Measurements from ENCODE around the gene ARHGEF7. TPM values are rescaled to one million over a fixed set of nuclear protein-coding genes. Genes with fewer than 3 reads are reported as not detected.

Gene ARHGEF7
- total and polyA plus RNA-seq, 2 experiments from 2014 or later, result 30.1 to 46.8 TPM

GRCh38 chr13:111158136-111158805, 43.2 kb downstream of the ARHGEF7 start:
- no peak overlapping the region for H3K4me2 ChIP-seq
- H3K27ac ChIP-seq, result no peak overlapping the region
- no peaks in the 10 kb centered on the region for H3K27me3 ChIP-seq
- H3K4me3 ChIP-seq, result no peak overlapping the region
- H3K9me2 ChIP-seq (replicated peaks; ENCODE audit: insufficient read depth), result no peaks in the 10 kb centered on the region
- H3K79me2 ChIP-seq, result peaks cover 94% of the 10 kb centered on the region
- TF ChIP-seq EZH2 (IDR thresholded peaks at IDR 0.05; ENCODE audit: borderline replicate concordance) (no peak), EZH2phosphoT487 (IDR thresholded peaks at IDR 0.05; ENCODE audit: low read depth, severe bottlenecking, unreplicated experiment) (no peak), CTCF (IDR thresholded peaks at IDR 0.05; ENCODE audit: poor library complexity) (no peak)
- H3K36me3 ChIP-seq (replicated peaks; ENCODE audit: insufficient read depth, low read depth), result no peaks in the 10 kb centered on the region
- H2AFZ ChIP-seq, result no peak overlapping the region
- H3K4me1 ChIP-seq (ENCODE audit: insufficient read depth), result peaks cover 13% of the 10 kb centered on the region
- peaks cover 47% of the 10 kb centered on the region for H4K20me1 ChIP-seq (ENCODE audit: insufficient read depth, poor library complexity, severe bottlenecking)
- H3K9me3 ChIP-seq (ENCODE audit: low read depth), result no peaks in the 10 kb centered on the region
- no peak for DNase-seq (ENCODE audit: low spot score)

GRCh38 chr13:111159362-111160320, 44.5 kb downstream of the ARHGEF7 start:
- no peak for DNase-seq (ENCODE audit: low spot score)

GRCh38 chr13:111160648-111161047, 45.5 kb downstream of the ARHGEF7 start:
- no peaks in the 10 kb centered on the region for H3K27me3 ChIP-seq
- H3K36me3 ChIP-seq (replicated peaks; ENCODE audit: insufficient read depth, low read depth), result no peaks in the 10 kb centered on the region
- H3K4me3 ChIP-seq, result no peak overlapping the region
- H3K4me2 ChIP-seq, result no peak overlapping the region
- peaks cover 5% of the 10 kb centered on the region for H3K4me1 ChIP-seq (ENCODE audit: insufficient read depth)
- no peak for DNase-seq (ENCODE audit: low spot score)
- peaks cover 99% of the 10 kb centered on the region for H3K79me2 ChIP-seq
- peaks cover 65% of the 10 kb centered on the region for H4K20me1 ChIP-seq (ENCODE audit: insufficient read depth, poor library complexity, severe bottlenecking)
- H3K9me2 ChIP-seq (replicated peaks; ENCODE audit: insufficient read depth), result no peaks in the 10 kb centered on the region
- no peaks in the 10 kb centered on the region for H3K9me3 ChIP-seq (ENCODE audit: low read depth)
- H2AFZ ChIP-seq, result no peak overlapping the region
- WGBS (ENCODE audit: low lambda C conversion rate, missing lambda C conversion rate), result 100% methylated on average over 3 of the region's 3 CpGs
- H3K27ac ChIP-seq, result no peak overlapping the region
- TF ChIP-seq CTCF (IDR thresholded peaks at IDR 0.05; ENCODE audit: poor library complexity), result no peak
- no peak for TF ChIP-seq EZH2phosphoT487 (IDR thresholded peaks at IDR 0.05; ENCODE audit: low read depth, severe bottlenecking, unreplicated experiment)
- TF ChIP-seq EZH2 (IDR thresholded peaks at IDR 0.05; ENCODE audit: borderline replicate concordance), result no peak

More at GRCh38 chr13:111159362-111160320, 44.5 kb downstream of the ARHGEF7 start:
- H3K4me2 ChIP-seq, result no peak overlapping the region
- no peak overlapping the region for H3K27ac ChIP-seq
- no peak overlapping the region for H3K4me3 ChIP-seq
- TF ChIP-seq CTCF (IDR thresholded peaks at IDR 0.05; ENCODE audit: poor library complexity) (no peak), EZH2phosphoT487 (IDR thresholded peaks at IDR 0.05; ENCODE audit: low read depth, severe bottlenecking, unreplicated experiment) (no peak), EZH2 (IDR thresholded peaks at IDR 0.05; ENCODE audit: borderline replicate concordance) (no peak)
- WGBS (ENCODE audit: low lambda C conversion rate, missing lambda C conversion rate), result 99% methylated on average over 3 of the region's 3 CpGs
- no peaks in the 10 kb centered on the region for H3K27me3 ChIP-seq
- peaks cover 99% of the 10 kb centered on the region for H3K79me2 ChIP-seq
- no peaks in the 10 kb centered on the region for H3K9me3 ChIP-seq (ENCODE audit: low read depth)
- H3K4me1 ChIP-seq (ENCODE audit: insufficient read depth), result peaks cover 12% of the 10 kb centered on the region
- peaks cover 57% of the 10 kb centered on the region for H4K20me1 ChIP-seq (ENCODE audit: insufficient read depth, poor library complexity, severe bottlenecking)
- H3K9me2 ChIP-seq (replicated peaks; ENCODE audit: insufficient read depth), result no peaks in the 10 kb centered on the region
- H2AFZ ChIP-seq, result no peak overlapping the region
- no peaks in the 10 kb centered on the region for H3K36me3 ChIP-seq (replicated peaks; ENCODE audit: insufficient read depth, low read depth)
